22Rv1 (cell line): ENCODE measurements around the gene KDM4B.

Experiments used
- H3K27ac ChIP-seq: fragments of 450-650 bp; 2 replicates; pipeline ENCODE4 v1.5.1; 2017
- CTCF ChIP-seq: fragments of 450-650 bp; IDR thresholded peaks from 2 replicates; pipeline ENCODE4 v1.5.1; 2017; ENCODE audit warnings: mild to moderate bottlenecking
- ZFX ChIP-seq: fragments of 450-650 bp; IDR thresholded peaks from 2 replicates; pipeline ENCODE4 v1.6.1; 2017; ENCODE audit warnings: antibody characterized with exemption, borderline replicate concordance

The KDM4B gene

GRCh38 chr19:5062799-5063198 lies 93.9 kb downstream of the KDM4B start:
- TF ChIP-seq CTCF (no peak), ZFX (no peak)
- no peak overlapping the region for H3K27ac ChIP-seq

- no peak overlapping the region for H3K27ac ChIP-seq
- no peak for TF ChIP-seq ZFX
- TF ChIP-seq CTCF = no peak
These were observed 95.1 kb downstream of the KDM4B start for GRCh38 chr19:5063873-5064645.

- TF ChIP-seq ZFX (no peak), CTCF (no peak)
- H3K27ac ChIP-seq = no peak overlapping the region
These were observed 96.0 kb downstream of the KDM4B start for GRCh38 chr19:5064896-5065295.

GRCh38 chr19:5065663-5066093 lies 96.8 kb downstream of the KDM4B start:
- TF ChIP-seq CTCF (no peak), ZFX (no peak)
- no peak overlapping the region for H3K27ac ChIP-seq

GRCh38 chr19:5066768-5067167 lies 97.9 kb downstream of the KDM4B start:
- TF ChIP-seq CTCF (no peak), ZFX (no peak)
- no peak overlapping the region for H3K27ac ChIP-seq

GRCh38 chr19:5067678-5068077 lies 98.8 kb downstream of the KDM4B start:
- no peak overlapping the region for H3K27ac ChIP-seq
- TF ChIP-seq ZFX (no peak), CTCF (no peak)

- no peak for TF ChIP-seq ZFX
- TF ChIP-seq CTCF = no peak
- H3K27ac ChIP-seq = no peak overlapping the region
These were observed 99.5 kb downstream of the KDM4B start for GRCh38 chr19:5068233-5069072.
